Measurements from ENCODE around the gene PRKN. TPM values are rescaled to one million over a fixed set of nuclear protein-coding genes. Genes with fewer than 3 reads are reported as not detected.

PRKN gene
- total and polyA plus RNA-seq, 2 experiments from 2014 or later = 0.10 to 0.84 TPM

DNA sequence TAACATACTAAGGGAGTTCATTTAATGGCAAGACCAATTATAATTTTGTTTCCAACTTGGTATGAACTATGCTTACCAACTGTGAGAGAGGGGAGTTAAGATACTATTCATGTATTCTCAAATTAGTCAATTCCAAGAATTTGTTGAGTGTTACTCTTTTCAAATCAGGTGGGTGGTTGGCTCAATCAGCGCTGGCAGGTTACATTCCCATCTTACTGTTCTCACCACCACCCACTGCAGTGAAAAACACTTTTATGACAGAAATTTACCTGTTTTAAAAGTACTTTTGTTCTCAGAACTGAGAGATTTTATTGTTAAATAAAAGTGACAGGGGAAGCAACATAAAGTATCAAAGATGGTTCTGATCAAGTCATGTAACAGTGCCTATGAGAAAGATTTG lies 642.0 kb downstream of the PRKN start:
- ATAC-seq = no peak
- H3K27ac ChIP-seq (ENCODE audit: low read depth) = no peak overlapping the region
- H3K27me3 ChIP-seq (ENCODE audit: insufficient read depth) = no peaks in the 10 kb centered on the region
- no peak overlapping the region for H2AFZ ChIP-seq
- Mint-ChIP-seq H3K9me3 (peaks cover 9% of the 10 kb centered on the region; the same call in 1 of the 3 replicates), H3K4me1 (no peaks in the 10 kb centered on the region), H3K27me3 (ENCODE audit: insufficient read depth, low read depth, poor library complexity) (no peaks in the 10 kb centered on the region), H3K36me3 (ENCODE audit: low read depth) (no peaks in the 10 kb centered on the region), H3K4me3 (no peak overlapping the region), H3K27ac (no peak overlapping the region)
- no peaks in the 10 kb centered on the region for H3F3A ChIP-seq (replicated peaks; ENCODE audit: low read depth)
- no peak overlapping the region for H3K4me3 ChIP-seq
- no peaks in the 10 kb centered on the region; the same call in 1 of the 2 replicates for H3K9me2 ChIP-seq (ENCODE audit: insufficient read depth)
- no peak for TF ChIP-seq EZH2 (IDR thresholded peaks at IDR 0.05; ENCODE audit: low read depth, unreplicated experiment)
- TF ChIP-seq, protein P1, sequence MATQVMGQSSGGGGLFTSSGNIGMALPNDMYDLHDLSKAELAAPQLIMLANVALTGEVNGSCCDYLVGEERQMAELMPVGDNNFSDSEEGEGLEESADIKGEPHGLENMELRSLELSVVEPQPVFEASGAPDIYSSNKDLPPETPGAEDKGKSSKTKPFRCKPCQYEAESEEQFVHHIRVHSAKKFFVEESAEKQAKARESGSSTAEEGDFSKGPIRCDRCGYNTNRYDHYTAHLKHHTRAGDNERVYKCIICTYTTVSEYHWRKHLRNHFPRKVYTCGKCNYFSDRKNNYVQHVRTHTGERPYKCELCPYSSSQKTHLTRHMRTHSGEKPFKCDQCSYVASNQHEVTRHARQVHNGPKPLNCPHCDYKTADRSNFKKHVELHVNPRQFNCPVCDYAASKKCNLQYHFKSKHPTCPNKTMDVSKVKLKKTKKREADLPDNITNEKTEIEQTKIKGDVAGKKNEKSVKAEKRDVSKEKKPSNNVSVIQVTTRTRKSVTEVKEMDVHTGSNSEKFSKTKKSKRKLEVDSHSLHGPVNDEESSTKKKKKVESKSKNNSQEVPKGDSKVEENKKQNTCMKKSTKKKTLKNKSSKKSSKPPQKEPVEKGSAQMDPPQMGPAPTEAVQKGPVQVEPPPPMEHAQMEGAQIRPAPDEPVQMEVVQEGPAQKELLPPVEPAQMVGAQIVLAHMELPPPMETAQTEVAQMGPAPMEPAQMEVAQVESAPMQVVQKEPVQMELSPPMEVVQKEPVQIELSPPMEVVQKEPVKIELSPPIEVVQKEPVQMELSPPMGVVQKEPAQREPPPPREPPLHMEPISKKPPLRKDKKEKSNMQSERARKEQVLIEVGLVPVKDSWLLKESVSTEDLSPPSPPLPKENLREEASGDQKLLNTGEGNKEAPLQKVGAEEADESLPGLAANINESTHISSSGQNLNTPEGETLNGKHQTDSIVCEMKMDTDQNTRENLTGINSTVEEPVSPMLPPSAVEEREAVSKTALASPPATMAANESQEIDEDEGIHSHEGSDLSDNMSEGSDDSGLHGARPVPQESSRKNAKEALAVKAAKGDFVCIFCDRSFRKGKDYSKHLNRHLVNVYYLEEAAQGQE (IDR thresholded peaks at IDR 0.05; ENCODE audit: unreplicated experiment) = no peak
- no peak for TF ChIP-seq ZNF114 (CRISPR knock-in tag; IDR thresholded peaks at IDR 0.05)
- TF ChIP-seq, protein P2, sequence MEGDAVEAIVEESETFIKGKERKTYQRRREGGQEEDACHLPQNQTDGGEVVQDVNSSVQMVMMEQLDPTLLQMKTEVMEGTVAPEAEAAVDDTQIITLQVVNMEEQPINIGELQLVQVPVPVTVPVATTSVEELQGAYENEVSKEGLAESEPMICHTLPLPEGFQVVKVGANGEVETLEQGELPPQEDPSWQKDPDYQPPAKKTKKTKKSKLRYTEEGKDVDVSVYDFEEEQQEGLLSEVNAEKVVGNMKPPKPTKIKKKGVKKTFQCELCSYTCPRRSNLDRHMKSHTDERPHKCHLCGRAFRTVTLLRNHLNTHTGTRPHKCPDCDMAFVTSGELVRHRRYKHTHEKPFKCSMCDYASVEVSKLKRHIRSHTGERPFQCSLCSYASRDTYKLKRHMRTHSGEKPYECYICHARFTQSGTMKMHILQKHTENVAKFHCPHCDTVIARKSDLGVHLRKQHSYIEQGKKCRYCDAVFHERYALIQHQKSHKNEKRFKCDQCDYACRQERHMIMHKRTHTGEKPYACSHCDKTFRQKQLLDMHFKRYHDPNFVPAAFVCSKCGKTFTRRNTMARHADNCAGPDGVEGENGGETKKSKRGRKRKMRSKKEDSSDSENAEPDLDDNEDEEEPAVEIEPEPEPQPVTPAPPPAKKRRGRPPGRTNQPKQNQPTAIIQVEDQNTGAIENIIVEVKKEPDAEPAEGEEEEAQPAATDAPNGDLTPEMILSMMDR (conservative IDR thresholded peaks at IDR 0.05; ENCODE audit: low read depth in 2 of 2) = no peak
- TF ChIP-seq JUNB (IDR thresholded peaks at IDR 0.05; ENCODE audit: unreplicated experiment) = no peak
- TF ChIP-seq POLR2AphosphoS5 (IDR thresholded peaks at IDR 0.05; ENCODE audit: low read depth) = no peak
- TF ChIP-seq, protein P3, sequence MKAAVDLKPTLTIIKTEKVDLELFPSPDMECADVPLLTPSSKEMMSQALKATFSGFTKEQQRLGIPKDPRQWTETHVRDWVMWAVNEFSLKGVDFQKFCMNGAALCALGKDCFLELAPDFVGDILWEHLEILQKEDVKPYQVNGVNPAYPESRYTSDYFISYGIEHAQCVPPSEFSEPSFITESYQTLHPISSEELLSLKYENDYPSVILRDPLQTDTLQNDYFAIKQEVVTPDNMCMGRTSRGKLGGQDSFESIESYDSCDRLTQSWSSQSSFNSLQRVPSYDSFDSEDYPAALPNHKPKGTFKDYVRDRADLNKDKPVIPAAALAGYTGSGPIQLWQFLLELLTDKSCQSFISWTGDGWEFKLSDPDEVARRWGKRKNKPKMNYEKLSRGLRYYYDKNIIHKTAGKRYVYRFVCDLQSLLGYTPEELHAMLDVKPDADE (IDR thresholded peaks at IDR 0.05) = no peak
- TF ChIP-seq, protein P4, sequence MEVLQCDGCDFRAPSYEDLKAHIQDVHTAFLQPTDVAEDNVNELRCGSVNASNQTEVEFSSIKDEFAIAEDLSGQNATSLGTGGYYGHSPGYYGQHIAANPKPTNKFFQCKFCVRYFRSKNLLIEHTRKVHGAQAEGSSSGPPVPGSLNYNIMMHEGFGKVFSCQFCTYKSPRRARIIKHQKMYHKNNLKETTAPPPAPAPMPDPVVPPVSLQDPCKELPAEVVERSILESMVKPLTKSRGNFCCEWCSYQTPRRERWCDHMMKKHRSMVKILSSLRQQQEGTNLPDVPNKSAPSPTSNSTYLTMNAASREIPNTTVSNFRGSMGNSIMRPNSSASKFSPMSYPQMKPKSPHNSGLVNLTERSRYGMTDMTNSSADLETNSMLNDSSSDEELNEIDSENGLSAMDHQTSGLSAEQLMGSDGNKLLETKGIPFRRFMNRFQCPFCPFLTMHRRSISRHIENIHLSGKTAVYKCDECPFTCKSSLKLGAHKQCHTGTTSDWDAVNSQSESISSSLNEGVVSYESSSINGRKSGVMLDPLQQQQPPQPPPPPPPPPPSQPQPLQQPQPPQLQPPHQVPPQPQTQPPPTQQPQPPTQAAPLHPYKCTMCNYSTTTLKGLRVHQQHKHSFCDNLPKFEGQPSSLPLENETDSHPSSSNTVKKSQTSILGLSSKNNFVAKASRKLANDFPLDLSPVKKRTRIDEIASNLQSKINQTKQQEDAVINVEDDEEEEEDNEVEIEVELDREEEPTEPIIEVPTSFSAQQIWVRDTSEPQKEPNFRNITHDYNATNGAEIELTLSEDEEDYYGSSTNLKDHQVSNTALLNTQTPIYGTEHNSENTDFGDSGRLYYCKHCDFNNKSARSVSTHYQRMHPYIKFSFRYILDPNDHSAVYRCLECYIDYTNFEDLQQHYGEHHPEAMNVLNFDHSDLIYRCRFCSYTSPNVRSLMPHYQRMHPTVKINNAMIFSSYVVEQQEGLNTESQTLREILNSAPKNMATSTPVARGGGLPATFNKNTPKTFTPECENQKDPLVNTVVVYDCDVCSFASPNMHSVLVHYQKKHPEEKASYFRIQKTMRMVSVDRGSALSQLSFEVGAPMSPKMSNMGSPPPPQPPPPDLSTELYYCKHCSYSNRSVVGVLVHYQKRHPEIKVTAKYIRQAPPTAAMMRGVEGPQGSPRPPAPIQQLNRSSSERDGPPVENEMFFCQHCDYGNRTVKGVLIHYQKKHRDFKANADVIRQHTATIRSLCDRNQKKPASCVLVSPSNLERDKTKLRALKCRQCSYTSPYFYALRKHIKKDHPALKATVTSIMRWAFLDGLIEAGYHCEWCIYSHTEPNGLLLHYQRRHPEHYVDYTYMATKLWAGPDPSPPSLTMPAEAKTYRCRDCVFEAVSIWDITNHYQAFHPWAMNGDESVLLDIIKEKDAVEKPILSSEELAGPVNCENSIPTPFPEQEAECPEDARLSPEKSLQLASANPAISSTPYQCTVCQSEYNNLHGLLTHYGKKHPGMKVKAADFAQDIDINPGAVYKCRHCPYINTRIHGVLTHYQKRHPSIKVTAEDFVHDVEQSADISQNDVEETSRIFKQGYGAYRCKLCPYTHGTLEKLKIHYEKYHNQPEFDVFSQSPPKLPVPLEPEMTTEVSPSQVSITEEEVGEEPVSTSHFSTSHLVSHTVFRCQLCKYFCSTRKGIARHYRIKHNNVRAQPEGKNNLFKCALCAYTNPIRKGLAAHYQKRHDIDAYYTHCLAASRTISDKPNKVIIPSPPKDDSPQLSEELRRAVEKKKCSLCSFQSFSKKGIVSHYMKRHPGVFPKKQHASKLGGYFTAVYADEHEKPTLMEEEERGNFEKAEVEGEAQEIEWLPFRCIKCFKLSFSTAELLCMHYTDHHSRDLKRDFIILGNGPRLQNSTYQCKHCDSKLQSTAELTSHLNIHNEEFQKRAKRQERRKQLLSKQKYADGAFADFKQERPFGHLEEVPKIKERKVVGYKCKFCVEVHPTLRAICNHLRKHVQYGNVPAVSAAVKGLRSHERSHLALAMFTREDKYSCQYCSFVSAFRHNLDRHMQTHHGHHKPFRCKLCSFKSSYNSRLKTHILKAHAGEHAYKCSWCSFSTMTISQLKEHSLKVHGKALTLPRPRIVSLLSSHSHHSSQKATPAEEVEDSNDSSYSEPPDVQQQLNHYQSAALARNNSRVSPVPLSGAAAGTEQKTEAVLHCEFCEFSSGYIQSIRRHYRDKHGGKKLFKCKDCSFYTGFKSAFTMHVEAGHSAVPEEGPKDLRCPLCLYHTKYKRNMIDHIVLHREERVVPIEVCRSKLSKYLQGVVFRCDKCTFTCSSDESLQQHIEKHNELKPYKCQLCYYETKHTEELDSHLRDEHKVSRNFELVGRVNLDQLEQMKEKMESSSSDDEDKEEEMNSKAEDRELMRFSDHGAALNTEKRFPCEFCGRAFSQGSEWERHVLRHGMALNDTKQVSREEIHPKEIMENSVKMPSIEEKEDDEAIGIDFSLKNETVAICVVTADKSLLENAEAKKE (CRISPR knock-in tag; IDR thresholded peaks at IDR 0.05) = no peak
- TF ChIP-seq CREB1 (CRISPR knock-in tag; IDR thresholded peaks at IDR 0.05; ENCODE audit: low read depth) = no peak
- no peak for TF ChIP-seq EZH2phosphoT487 (IDR thresholded peaks at IDR 0.05; ENCODE audit: unreplicated experiment)
- no peak for TF ChIP-seq ZNF331 (CRISPR knock-in tag; IDR thresholded peaks at IDR 0.05; ENCODE audit: low read depth)
- no peaks in the 10 kb centered on the region for H3K4me1 ChIP-seq (ENCODE audit: insufficient read depth)
- no peaks in the 10 kb centered on the region for H3K36me3 ChIP-seq (ENCODE audit: insufficient read depth)
- no peak overlapping the region for H3K4me2 ChIP-seq
- H3K79me2 ChIP-seq (replicated peaks; ENCODE audit: insufficient read depth) = no peaks in the 10 kb centered on the region
- no peak for DNase-seq (ENCODE audit: low spot score)
- H4K20me1 ChIP-seq (replicated peaks; ENCODE audit: insufficient read depth) = no peaks in the 10 kb centered on the region

All from GM23338 (cell line).